HEK293 (cell line): Measurements from ENCODE around the gene TTYH1.

Experiments used
- GLIS2 ChIP-seq: fragments of 450-650 bp; formaldehyde crosslinking; IDR thresholded peaks from 2 replicates; pipeline ENCODE4 v1.5.1; 2016; ENCODE audit warnings: missing biosample characterization, missing genetic modification characterization
- HOXC10 ChIP-seq: sonication (generic); formaldehyde crosslinking; IDR thresholded peaks from 2 replicates; pipeline ENCODE4 v1.8.1; 2023; ENCODE audit warnings: mild to moderate bottlenecking, missing genetic modification reagents
- KLF8 ChIP-seq: fragments of 450-650 bp; formaldehyde crosslinking; IDR thresholded peaks from 2 replicates; pipeline ENCODE4 v1.5.1; 2016; ENCODE audit warnings: missing biosample characterization, missing genetic modification characterization
- SP3 ChIP-seq: fragments of 450-650 bp; formaldehyde crosslinking; IDR thresholded peaks from 2 replicates; pipeline ENCODE4 v1.5.1; 2016; ENCODE audit warnings: missing biosample characterization, missing genetic modification characterization
- ZBTB17 ChIP-seq: fragments of 450-650 bp; formaldehyde crosslinking; IDR thresholded peaks from 2 replicates; pipeline ENCODE4 v1.5.1; 2016; ENCODE audit warnings: missing biosample characterization, missing genetic modification characterization
- ZBTB7A ChIP-seq: fragments of 450-650 bp; formaldehyde crosslinking; IDR thresholded peaks from 2 replicates; pipeline ENCODE4 v1.5.1; 2016; ENCODE audit warnings: low read depth, missing biosample characterization, missing genetic modification characterization
- ZNF10 ChIP-seq: fragments of 450-650 bp; formaldehyde crosslinking; IDR thresholded peaks from 2 replicates; pipeline ENCODE4 v1.5.1; 2017; ENCODE audit warnings: missing biosample characterization, missing genetic modification characterization
- ZNF133 ChIP-seq: fragments of 450-650 bp; formaldehyde crosslinking; IDR thresholded peaks from 2 replicates; pipeline ENCODE4 v1.5.1; 2016; ENCODE audit warnings: missing biosample characterization, missing genetic modification characterization
- ZNF169 ChIP-seq: fragments of 450-650 bp; formaldehyde crosslinking; IDR thresholded peaks from 2 replicates; pipeline ENCODE4 v1.5.1; 2016; ENCODE audit warnings: missing biosample characterization, missing genetic modification characterization
- ZNF24 ChIP-seq: fragments of 450-650 bp; formaldehyde crosslinking; IDR thresholded peaks from 2 replicates; pipeline ENCODE4 v1.5.1; 2016; ENCODE audit warnings: missing biosample characterization, missing genetic modification characterization
- ZNF248 ChIP-seq: fragments of 450-650 bp; formaldehyde crosslinking; IDR thresholded peaks from 2 replicates; pipeline ENCODE4 v1.5.1; 2017; ENCODE audit warnings: missing biosample characterization, missing genetic modification characterization
- ZNF354C ChIP-seq: fragments of 450-650 bp; formaldehyde crosslinking; IDR thresholded peaks from 2 replicates; pipeline ENCODE4 v1.5.1; 2016; ENCODE audit warnings: missing biosample characterization, missing genetic modification characterization, low read depth, borderline replicate concordance
- ZNF510 ChIP-seq: fragments of 450-650 bp; formaldehyde crosslinking; IDR thresholded peaks from 2 replicates; pipeline ENCODE4 v1.5.1; 2018; ENCODE audit warnings: mild to moderate bottlenecking, missing genetic modification characterization, missing biosample characterization; ENCODE audit not compliant: insufficient replicate concordance
- ZNF529 ChIP-seq: fragments of 450-650 bp; formaldehyde crosslinking; IDR thresholded peaks from 2 replicates; pipeline ENCODE4 v1.5.1; 2017; ENCODE audit warnings: missing genetic modification characterization, missing biosample characterization; ENCODE audit not compliant: insufficient replicate concordance
- ZNF600 ChIP-seq: fragments of 450-650 bp; formaldehyde crosslinking; IDR thresholded peaks from 2 replicates; pipeline ENCODE4 v1.5.1; 2016; ENCODE audit warnings: missing biosample characterization, missing genetic modification characterization
- ZNF837 ChIP-seq: fragments of 450-650 bp; formaldehyde crosslinking; IDR thresholded peaks from 2 replicates; pipeline ENCODE4 v1.5.1; 2016; ENCODE audit warnings: missing biosample characterization, missing genetic modification characterization
- ZSCAN23 ChIP-seq: fragments of 450-650 bp; formaldehyde crosslinking; IDR thresholded peaks from 2 replicates; pipeline ENCODE4 v1.5.1; 2016; ENCODE audit warnings: missing biosample characterization, missing genetic modification characterization
- TF ChIP-seq, protein P1 (sequence below): fragments of 450-650 bp; formaldehyde crosslinking; IDR thresholded peaks from 2 replicates; pipeline ENCODE4 v1.5.1; 2017; ENCODE audit warnings: missing biosample characterization, missing genetic modification characterization
- TF ChIP-seq, protein P2 (sequence below): fragments of 450-650 bp; formaldehyde crosslinking; optimal IDR thresholded peaks from 2 replicates; pipeline ENCODE3; 2016; ENCODE audit warnings: missing biosample characterization, mild to moderate bottlenecking, missing genetic modification characterization
- TF ChIP-seq, protein P3 (sequence below): fragments of 450-650 bp; formaldehyde crosslinking; IDR thresholded peaks from 2 replicates; pipeline ENCODE4 v1.5.1; 2017; ENCODE audit warnings: missing biosample characterization, missing genetic modification characterization
- TF ChIP-seq, protein P4 (sequence below): fragments of 450-650 bp; formaldehyde crosslinking; IDR thresholded peaks from 2 replicates; pipeline ENCODE4 v1.5.1; 2016; ENCODE audit warnings: missing biosample characterization, missing genetic modification characterization, borderline replicate concordance
- TF ChIP-seq, protein P5 (sequence below): fragments of 450-650 bp; formaldehyde crosslinking; IDR thresholded peaks from 2 replicates; pipeline ENCODE4 v1.5.1; 2016; ENCODE audit warnings: missing biosample characterization, missing genetic modification characterization
- TF ChIP-seq, protein P6 (sequence below): fragments of 450-650 bp; formaldehyde crosslinking; IDR thresholded peaks from 2 replicates; pipeline ENCODE4 v1.5.1; 2017; ENCODE audit warnings: missing biosample characterization, missing genetic modification characterization
- TF ChIP-seq, protein P7 (sequence below): fragments of 450-650 bp; formaldehyde crosslinking; IDR thresholded peaks from 2 replicates; pipeline ENCODE4 v1.5.1; 2016; ENCODE audit warnings: missing biosample characterization, missing genetic modification characterization

The TTYH1 gene

DNA sequence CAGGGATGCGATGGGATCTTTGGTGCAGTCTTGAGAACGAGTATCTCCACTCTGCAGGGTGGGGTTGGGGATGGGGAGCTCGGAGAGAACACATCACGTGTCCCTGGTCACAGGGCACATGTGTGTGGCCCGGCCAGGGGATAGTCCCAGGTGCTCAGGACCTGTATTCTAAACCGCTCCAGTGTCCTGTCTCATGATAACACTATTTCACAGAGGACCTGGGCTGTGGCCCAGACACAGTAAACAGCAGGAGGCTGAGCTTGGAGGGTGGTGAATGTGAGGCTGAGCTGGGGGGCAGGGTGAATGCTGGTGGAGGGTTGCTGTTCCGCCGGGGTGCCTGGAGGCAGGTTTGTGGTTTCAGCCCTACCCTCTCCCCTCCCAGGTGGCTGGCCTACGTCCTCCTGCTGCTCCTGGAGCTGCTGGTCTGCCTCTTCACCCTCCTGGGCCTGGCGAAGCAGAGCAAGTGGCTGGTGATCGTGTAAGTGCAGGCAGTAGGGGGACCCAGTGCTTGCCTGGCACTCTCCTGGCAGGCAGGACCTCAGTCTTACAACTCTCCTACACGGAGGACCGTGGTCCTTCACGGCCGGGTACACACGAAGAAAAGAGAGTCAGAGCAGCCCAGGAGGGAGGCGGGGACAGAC, 11.1 kb downstream of the TTYH1 start (continued):
- TF ChIP-seq KLF8 (tag by site-specific recombination) = no peak
- TF ChIP-seq, protein P1, sequence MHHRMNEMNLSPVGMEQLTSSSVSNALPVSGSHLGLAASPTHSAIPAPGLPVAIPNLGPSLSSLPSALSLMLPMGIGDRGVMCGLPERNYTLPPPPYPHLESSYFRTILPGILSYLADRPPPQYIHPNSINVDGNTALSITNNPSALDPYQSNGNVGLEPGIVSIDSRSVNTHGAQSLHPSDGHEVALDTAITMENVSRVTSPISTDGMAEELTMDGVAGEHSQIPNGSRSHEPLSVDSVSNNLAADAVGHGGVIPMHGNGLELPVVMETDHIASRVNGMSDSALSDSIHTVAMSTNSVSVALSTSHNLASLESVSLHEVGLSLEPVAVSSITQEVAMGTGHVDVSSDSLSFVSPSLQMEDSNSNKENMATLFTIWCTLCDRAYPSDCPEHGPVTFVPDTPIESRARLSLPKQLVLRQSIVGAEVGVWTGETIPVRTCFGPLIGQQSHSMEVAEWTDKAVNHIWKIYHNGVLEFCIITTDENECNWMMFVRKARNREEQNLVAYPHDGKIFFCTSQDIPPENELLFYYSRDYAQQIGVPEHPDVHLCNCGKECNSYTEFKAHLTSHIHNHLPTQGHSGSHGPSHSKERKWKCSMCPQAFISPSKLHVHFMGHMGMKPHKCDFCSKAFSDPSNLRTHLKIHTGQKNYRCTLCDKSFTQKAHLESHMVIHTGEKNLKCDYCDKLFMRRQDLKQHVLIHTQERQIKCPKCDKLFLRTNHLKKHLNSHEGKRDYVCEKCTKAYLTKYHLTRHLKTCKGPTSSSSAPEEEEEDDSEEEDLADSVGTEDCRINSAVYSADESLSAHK (tag by site-specific recombination) = no peak
- TF ChIP-seq, protein P2, sequence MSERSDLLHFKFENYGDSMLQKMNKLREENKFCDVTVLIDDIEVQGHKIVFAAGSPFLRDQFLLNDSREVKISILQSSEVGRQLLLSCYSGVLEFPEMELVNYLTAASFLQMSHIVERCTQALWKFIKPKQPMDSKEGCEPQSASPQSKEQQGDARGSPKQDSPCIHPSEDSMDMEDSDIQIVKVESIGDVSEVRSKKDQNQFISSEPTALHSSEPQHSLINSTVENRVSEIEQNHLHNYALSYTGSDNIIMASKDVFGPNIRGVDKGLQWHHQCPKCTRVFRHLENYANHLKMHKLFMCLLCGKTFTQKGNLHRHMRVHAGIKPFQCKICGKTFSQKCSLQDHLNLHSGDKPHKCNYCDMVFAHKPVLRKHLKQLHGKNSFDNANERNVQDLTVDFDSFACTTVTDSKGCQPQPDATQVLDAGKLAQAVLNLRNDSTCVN (tag by site-specific recombination) = no peak
- no peak for TF ChIP-seq SP3
- no peak for TF ChIP-seq ZNF600 (tag by site-specific recombination)
- TF ChIP-seq ZNF354C (tag by site-specific recombination) = no peak
- no peak for TF ChIP-seq ZBTB17 (tag by site-specific recombination)
- TF ChIP-seq, protein P3, sequence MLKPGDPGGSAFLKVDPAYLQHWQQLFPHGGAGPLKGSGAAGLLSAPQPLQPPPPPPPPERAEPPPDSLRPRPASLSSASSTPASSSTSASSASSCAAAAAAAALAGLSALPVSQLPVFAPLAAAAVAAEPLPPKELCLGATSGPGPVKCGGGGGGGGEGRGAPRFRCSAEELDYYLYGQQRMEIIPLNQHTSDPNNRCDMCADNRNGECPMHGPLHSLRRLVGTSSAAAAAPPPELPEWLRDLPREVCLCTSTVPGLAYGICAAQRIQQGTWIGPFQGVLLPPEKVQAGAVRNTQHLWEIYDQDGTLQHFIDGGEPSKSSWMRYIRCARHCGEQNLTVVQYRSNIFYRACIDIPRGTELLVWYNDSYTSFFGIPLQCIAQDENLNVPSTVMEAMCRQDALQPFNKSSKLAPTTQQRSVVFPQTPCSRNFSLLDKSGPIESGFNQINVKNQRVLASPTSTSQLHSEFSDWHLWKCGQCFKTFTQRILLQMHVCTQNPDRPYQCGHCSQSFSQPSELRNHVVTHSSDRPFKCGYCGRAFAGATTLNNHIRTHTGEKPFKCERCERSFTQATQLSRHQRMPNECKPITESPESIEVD (tag by site-specific recombination) = no peak
- TF ChIP-seq, protein P4, sequence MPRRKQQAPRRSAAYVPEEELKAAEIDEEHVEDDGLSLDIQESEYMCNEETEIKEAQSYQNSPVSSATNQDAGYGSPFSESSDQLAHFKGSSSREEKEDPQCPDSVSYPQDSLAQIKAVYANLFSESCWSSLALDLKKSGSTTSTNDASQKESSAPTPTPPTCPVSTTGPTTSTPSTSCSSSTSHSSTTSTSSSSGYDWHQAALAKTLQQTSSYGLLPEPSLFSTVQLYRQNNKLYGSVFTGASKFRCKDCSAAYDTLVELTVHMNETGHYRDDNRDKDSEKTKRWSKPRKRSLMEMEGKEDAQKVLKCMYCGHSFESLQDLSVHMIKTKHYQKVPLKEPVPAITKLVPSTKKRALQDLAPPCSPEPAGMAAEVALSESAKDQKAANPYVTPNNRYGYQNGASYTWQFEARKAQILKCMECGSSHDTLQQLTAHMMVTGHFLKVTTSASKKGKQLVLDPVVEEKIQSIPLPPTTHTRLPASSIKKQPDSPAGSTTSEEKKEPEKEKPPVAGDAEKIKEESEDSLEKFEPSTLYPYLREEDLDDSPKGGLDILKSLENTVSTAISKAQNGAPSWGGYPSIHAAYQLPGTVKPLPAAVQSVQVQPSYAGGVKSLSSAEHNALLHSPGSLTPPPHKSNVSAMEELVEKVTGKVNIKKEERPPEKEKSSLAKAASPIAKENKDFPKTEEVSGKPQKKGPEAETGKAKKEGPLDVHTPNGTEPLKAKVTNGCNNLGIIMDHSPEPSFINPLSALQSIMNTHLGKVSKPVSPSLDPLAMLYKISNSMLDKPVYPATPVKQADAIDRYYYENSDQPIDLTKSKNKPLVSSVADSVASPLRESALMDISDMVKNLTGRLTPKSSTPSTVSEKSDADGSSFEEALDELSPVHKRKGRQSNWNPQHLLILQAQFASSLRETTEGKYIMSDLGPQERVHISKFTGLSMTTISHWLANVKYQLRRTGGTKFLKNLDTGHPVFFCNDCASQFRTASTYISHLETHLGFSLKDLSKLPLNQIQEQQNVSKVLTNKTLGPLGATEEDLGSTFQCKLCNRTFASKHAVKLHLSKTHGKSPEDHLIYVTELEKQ (tag by site-specific recombination) = no peak
- TF ChIP-seq, protein P5, sequence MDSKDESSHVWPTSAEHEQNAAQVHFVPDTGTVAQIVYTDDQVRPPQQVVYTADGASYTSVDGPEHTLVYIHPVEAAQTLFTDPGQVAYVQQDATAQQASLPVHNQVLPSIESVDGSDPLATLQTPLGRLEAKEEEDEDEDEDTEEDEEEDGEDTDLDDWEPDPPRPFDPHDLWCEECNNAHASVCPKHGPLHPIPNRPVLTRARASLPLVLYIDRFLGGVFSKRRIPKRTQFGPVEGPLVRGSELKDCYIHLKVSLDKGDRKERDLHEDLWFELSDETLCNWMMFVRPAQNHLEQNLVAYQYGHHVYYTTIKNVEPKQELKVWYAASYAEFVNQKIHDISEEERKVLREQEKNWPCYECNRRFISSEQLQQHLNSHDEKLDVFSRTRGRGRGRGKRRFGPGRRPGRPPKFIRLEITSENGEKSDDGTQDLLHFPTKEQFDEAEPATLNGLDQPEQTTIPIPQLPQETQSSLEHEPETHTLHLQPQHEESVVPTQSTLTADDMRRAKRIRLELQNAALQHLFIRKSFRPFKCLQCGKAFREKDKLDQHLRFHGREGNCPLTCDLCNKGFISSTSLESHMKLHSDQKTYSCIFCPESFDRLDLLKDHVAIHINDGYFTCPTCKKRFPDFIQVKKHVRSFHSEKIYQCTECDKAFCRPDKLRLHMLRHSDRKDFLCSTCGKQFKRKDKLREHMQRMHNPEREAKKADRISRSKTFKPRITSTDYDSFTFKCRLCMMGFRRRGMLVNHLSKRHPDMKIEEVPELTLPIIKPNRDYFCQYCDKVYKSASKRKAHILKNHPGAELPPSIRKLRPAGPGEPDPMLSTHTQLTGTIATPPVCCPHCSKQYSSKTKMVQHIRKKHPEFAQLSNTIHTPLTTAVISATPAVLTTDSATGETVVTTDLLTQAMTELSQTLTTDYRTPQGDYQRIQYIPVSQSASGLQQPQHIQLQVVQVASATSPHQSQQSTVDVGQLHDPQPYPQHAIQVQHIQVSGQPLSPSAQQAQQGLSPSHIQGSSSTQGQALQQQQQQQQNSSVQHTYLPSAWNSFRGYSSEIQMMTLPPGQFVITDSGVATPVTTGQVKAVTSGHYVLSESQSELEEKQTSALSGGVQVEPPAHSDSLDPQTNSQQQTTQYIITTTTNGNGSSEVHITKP (tag by site-specific recombination) = no peak
- TF ChIP-seq ZBTB7A (tag by site-specific recombination) = no peak
- no peak for TF ChIP-seq HOXC10 (CRISPR knock-in tag)
- no peak for TF ChIP-seq ZNF837 (tag by site-specific recombination)
- TF ChIP-seq ZNF529 (tag by site-specific recombination) = no peak
- TF ChIP-seq GLIS2 (tag by site-specific recombination) = 0 out of 2 replicates have a peak, but pooled peaks have one; percentile 23
- no peak for TF ChIP-seq ZNF133 (tag by site-specific recombination)
- TF ChIP-seq, protein P6, sequence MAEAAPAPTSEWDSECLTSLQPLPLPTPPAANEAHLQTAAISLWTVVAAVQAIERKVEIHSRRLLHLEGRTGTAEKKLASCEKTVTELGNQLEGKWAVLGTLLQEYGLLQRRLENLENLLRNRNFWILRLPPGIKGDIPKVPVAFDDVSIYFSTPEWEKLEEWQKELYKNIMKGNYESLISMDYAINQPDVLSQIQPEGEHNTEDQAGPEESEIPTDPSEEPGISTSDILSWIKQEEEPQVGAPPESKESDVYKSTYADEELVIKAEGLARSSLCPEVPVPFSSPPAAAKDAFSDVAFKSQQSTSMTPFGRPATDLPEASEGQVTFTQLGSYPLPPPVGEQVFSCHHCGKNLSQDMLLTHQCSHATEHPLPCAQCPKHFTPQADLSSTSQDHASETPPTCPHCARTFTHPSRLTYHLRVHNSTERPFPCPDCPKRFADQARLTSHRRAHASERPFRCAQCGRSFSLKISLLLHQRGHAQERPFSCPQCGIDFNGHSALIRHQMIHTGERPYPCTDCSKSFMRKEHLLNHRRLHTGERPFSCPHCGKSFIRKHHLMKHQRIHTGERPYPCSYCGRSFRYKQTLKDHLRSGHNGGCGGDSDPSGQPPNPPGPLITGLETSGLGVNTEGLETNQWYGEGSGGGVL (tag by site-specific recombination) = peak; percentile 91
- no peak for TF ChIP-seq ZNF510
- TF ChIP-seq ZNF248 (tag by site-specific recombination) = no peak
- TF ChIP-seq, protein P7, sequence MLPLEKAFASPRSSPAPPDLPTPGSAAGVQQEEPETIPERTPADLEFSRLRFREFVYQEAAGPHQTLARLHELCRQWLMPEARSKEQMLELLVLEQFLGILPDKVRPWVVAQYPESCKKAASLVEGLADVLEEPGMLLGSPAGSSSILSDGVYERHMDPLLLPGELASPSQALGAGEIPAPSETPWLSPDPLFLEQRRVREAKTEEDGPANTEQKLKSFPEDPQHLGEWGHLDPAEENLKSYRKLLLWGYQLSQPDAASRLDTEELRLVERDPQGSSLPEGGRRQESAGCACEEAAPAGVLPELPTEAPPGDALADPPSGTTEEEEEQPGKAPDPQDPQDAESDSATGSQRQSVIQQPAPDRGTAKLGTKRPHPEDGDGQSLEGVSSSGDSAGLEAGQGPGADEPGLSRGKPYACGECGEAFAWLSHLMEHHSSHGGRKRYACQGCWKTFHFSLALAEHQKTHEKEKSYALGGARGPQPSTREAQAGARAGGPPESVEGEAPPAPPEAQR (tag by site-specific recombination) = no peak
- TF ChIP-seq ZSCAN23 (tag by site-specific recombination) = no peak
- no peak for TF ChIP-seq ZNF169 (tag by site-specific recombination)
- no peak for TF ChIP-seq ZNF24 (tag by site-specific recombination)
- no peak for TF ChIP-seq ZNF10 (tag by site-specific recombination)
